ENCODE measurements around the gene SLC15A1. TPM values are rescaled to one million over a fixed set of nuclear protein-coding genes. Genes with fewer than 3 reads are reported as not detected.

Gene SLC15A1
- total RNA-seq, 1 experiment from 2014 or later: 1.9 TPM

- Histone ChIP-seq H2BK15ac (ENCODE audit: low read depth, low read length) (no peak overlapping the region), H4K5ac (ENCODE audit: insufficient read length, low read depth, low read length) (no peak overlapping the region), H2AFZ (ENCODE audit: low read length) (no peak overlapping the region), H3K27me3 (ENCODE audit: insufficient read depth, low read length) (no peaks in the 10 kb centered on the region), H3K18ac (ENCODE audit: insufficient read length, low read depth, low read length) (no peak overlapping the region), H3K14ac (ENCODE audit: insufficient read depth, low read length) (no peak overlapping the region), H3K9ac (ENCODE audit: extremely low read depth, insufficient read length, low read length) (no peak overlapping the region), H2BK20ac (ENCODE audit: low read depth, low read length, poor library complexity, severe bottlenecking) (no peak overlapping the region), H2AK5ac (ENCODE audit: insufficient read length, low read length) (no peak overlapping the region), H3K9me3 (ENCODE audit: control insufficient read depth, low read depth, low read length) (no peaks in the 10 kb centered on the region), H2BK12ac (ENCODE audit: insufficient read length, low read depth, low read length) (no peak overlapping the region), H3K79me1 (ENCODE audit: insufficient read depth, low read depth, low read length, poor library complexity, severe bottlenecking) (no peaks in the 10 kb centered on the region), H3K4ac (ENCODE audit: low read depth, low read length) (no peak overlapping the region), H2BK5ac (ENCODE audit: insufficient read length, low read length) (no peak overlapping the region), H3K23me2 (ENCODE audit: insufficient read length, low read depth, low read length, poor library complexity, severe bottlenecking) (no peaks in the 10 kb centered on the region), H3K4me1 (ENCODE audit: insufficient read depth, low read length) (no peaks in the 10 kb centered on the region), H3K56ac (ENCODE audit: insufficient read length, low read depth, low read length) (no peak overlapping the region), H4K91ac (ENCODE audit: insufficient read length, low read depth, low read length) (no peak overlapping the region), H3K79me2 (ENCODE audit: insufficient read depth, low read length) (no peaks in the 10 kb centered on the region), H4K8ac (replicated peaks; ENCODE audit: insufficient read length, low read depth, low read length) (no peak overlapping the region), H3K27ac (ENCODE audit: insufficient read length, low read depth, low read length) (no peak overlapping the region), H3T11ph (ENCODE audit: low read length) (no peak overlapping the region), H3K23ac (ENCODE audit: insufficient read length, low read depth, low read length) (no peak overlapping the region), H4K20me1 (ENCODE audit: control insufficient read depth, insufficient read depth, insufficient read length) (no peaks in the 10 kb centered on the region), H3K4me2 (ENCODE audit: insufficient read depth, insufficient read length, low read length) (no peak overlapping the region), H2BK120ac (ENCODE audit: low read depth, low read length, poor library complexity, severe bottlenecking) (no peak overlapping the region)
- Mint-ChIP-seq H3K9me3 (no peaks in the 10 kb centered on the region), H3K27me3 (ENCODE audit: low read depth) (no peaks in the 10 kb centered on the region), H3K27ac (no peak overlapping the region), H3K4me3 (no peak overlapping the region), H3K36me3 (ENCODE audit: insufficient read depth in 1 of 3, low read depth in 3 of 3) (no peaks in the 10 kb centered on the region), H3K4me1 (no peaks in the 10 kb centered on the region)
- WGBS (ENCODE audit: extremely low coverage, insufficient read length, low lambda C conversion rate): no CpG with 5 or more reads among the region's 7 CpGs
- DNase-seq: no peak
- TF ChIP-seq CTCF (conservative IDR thresholded peaks at IDR 0.05): no peak
Measured at GRCh38 chr13:98719527-98720250, 32.8 kb downstream of the SLC15A1 start.

All from H9 (cell line).